ENCODE measurements around the gene MATK.

The MATK gene

GRCh38 chr19:3746371-3747056, 39.7 kb downstream of the MATK start:
- DNase-seq (ENCODE audit: low spot score) = no peak

DNA sequence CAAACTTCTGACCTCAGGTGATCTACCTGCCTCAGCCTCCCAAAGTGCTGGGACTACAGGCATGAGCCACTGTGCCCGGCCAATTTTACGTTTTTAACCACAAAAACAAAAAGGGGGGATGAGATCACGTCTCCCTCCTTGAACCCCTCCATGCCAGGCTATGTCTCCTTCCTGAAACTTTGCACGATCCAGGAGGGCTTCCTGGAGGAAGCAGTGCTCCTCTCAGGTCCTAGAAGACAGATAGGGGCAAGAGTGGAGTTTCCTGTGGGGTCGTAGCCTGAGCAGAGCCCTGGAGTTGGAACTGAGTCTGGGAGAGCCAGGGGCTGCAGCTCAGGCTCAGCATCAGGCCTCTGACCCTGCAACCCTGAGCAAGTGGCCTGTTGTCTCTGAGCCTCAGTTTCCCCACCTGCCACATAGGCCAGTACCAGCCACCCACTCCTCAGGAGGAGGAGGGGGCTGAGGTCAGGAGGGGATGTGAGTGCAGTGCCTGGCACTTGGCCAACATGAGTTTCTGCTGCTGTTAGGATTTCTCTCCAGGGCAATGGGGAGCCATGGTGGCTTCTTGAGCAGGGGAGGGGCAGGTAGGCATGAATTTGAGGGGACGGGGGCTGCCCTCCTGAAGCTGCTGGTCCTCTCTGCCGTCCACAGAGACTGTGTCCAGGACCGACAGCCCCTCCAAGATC, 40.7 kb downstream of the MATK start:
- no peak for DNase-seq (ENCODE audit: low spot score)

DNA sequence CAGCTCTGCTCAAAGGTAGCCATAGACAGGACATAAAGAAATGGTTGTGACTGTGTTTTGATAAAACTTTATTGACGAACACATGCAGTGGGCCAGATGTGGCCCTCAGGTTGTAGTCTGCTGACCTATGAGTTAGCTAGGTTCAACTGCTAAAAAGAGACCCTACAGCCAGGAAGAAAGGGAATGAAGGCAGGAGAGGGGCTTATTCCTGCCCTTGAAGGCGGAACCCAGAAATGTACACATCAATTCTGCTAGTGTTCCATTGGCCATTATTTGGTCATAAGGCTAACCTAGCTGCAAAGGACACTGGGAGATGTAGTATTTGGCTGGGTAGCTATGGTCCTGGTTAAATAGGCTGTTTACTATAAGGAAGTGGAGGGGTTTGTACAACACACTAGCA, 42.7 kb downstream of the MATK start:
- DNase-seq (ENCODE audit: low spot score) = no peak

- no peak for DNase-seq (ENCODE audit: low spot score)
Observed at GRCh38 chr19:3740431-3740830, 45.8 kb downstream of the MATK start.

DNA sequence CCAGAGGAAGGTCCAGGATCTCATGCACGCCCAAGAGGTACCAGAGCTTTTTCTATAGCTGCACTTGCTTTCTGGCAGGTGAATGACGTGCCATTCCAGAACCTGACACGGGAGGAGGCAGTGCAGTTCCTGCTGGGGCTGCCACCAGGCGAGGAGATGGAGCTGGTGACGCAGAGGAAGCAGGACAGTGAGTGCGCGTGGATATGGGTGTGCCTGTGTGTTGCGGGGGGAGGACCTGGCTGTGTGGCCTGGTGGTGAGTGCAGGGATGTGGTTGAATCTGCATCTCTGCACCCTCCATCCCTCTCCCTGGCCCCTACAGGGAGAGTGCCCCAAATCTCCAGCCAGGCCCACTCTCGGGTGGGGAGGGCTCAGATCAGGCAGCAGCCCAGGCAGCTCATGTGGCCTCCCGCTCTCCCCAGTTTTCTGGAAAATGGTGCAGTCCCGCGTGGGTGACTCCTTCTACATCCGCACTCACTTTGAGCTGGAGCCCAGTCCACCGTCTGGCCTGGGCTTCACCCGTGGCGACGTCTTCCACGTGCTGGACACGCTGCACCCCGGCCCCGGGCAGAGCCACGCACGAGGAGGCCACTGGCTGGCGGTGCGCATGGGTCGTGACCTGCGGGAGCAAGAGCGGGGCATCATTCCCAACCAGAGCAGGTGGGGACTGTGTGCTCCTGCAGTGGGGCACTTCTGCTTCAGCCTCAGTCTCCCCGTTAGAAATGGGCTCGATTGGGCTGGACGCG, 47.5 kb downstream of the MATK start:
- no peak for DNase-seq (ENCODE audit: low spot score)

GRCh38 chr19:3737487-3738205, 48.5 kb downstream of the MATK start:
- DNase-seq (ENCODE audit: low spot score) = no peak

DNA sequence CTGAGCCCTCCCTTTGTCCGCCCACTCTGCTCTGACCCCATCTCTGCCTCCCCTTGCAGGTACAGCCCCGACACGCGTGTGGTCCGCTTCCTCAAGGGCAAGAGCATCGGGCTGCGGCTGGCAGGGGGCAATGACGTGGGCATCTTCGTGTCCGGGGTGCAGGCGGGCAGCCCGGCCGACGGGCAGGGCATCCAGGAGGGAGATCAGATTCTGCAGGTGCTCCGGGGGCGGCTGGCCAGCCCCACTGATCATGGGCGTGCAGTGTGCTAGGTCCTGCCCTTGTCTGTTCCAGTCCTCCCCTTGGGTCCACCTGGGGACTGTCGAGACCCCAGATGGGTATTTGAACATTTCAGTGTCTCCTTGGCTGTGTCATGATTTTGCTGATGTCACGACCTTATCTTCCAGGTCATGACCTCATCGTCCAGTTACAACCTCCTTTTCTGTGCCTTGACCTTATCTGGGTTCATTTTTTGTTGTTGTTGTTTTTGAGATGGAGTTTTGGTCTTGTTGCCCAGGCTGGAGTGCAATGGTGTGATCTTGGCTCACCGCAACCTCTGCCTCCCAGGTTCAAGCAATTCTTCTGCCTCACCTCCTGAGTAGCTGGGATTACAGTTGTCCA, 50.0 kb downstream of the MATK start:
- DNase-seq (ENCODE audit: low spot score) = no peak

- DNase-seq (ENCODE audit: low spot score) = no peak
Observed at GRCh38 chr19:3734310-3734600, 51.9 kb downstream of the MATK start.

DNA sequence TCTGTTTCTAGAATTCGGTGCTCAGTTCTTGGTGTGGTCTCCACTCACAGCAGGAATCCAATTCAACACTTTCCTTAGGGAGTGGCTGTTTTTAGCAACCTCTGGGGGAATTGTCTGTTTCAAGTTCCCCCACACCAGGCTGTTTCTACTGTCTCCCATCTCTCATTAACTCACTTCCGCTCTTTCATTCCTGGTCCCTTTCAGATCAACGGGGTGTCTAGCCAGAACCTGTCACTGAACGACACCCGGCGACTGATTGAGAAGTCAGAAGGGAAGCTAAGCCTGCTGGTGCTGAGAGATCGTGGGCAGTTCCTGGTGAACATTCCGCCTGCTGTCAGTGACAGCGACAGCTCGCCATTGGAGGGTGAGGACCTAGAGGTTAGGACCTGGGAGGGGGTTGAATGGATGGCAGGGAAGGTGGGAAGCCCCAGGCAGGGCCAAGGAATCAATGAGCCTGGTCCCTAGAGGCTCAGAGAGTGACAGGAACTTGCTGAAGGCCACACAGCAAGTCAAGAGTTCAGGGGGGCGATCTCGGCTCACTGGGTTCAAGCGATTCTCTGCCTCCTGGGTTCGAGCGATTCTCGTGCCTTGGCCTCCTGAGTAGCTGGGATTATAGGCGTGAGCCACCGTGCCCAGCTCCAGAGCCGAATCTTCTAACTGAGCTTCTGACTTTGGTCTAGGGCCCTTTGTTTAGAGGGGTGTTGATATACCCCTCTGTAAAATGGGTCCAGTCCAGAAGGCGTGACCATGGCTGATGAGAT, 52.5 kb downstream of the MATK start:
- DNase-seq (ENCODE audit: low spot score) = no peak

GRCh38 chr19:3732108-3732507, 54.1 kb downstream of the MATK start:
- no peak for DNase-seq (ENCODE audit: low spot score)

GRCh38 chr19:3730457-3730958, 55.7 kb downstream of the MATK start:
- no peak for DNase-seq (ENCODE audit: low spot score)
